ENCODE data around the gene CFAP45.

CFAP45 gene

DNA sequence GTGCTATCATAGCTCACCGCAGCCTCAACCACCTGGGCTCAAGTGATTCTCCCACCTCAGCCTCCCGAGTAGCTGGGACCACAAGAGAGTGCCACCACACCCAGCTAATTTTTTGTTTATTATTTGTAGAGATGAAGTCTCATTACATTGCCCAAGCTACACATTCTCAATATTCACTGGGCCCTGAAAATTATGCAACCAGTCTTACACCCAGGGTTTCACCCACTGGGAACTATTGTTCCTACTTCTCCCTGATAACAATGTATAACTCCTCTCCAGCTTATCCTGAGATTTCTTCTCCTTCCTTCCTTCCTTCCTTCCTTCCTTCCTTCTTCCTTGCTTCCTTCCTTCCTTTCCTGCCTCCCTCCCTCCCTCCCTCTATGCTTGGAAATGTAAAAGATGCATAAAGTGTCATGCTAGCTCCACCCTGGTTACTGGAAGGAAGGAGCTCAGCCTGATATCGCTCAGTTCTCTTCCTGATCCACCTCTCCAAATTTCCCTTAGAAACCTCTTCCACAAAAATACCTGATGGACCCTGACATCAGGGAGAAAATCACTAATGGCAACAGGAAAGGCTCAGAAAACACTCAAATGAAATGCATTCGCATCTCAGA lies 26.3 kb downstream of the CFAP45 start:
- DNase-seq = no peak

- no peak for DNase-seq
Measured at GRCh38 chr1:159872891-159873290, 27.1 kb downstream of the CFAP45 start.

DNA sequence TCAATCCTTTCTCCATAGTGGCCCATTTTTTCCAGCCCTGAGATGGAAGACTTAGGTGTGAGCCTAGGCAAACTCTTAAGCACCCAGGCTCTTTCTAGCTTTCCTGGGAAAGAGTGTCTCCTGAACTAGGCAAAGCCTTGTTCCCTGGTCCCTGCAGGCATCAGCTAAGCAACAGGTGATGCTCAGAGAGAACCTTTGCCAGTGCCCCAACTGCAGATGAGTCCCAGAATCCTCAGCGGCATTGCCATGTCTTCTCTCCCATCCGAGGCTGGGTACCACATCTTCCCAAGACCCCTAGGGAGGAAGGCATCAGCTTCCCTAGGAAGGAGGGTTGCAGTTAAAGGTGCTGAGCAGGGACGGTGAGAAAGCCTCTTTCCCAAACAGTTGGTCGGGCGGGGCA lies 29.3 kb downstream of the CFAP45 start:
- no peak for DNase-seq

DNA sequence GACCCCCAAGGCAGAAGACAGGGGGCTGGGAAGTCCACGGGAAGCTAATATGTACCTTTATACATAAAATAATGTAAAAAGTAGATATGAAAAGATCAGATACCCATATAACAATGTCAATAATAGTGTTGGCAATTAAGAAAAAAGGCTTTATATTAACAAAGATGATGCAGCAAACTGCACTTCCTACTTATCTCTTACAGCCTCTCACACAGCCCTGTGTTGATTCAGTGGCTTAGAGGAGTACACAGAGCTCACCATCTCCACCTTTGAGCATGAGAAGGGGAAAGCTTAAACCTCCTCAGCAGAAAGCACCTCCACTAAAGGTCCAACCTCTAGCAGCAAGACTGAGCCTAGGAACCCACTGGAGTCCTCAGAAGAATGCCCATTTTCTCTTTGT lies 30.4 kb downstream of the CFAP45 start:
- no peak for DNase-seq

DNA sequence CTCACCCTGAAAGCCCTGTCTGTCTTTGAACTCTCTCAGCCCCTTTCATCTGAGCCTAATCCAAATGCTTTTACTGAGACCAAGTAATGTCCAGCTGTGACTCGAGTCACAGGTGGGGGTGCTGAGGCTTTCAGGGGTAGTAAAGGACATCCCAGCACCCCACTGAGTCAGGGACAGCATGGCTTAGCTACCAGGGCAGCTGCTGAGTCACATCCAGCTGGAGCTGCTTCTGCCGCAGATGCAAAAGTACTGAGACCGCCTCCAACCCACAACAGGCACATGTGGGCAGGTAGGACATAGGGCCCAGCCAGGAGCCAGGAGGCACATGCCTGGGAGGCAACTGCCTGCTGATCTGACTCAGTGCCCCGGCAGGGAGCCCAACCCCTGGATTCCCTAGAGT lies 30.8 kb downstream of the CFAP45 start:
- DNase-seq = no peak

- DNase-seq = no peak
Measured at GRCh38 chr1:159868766-159869165, 31.2 kb downstream of the CFAP45 start.

GRCh38 chr1:159867664-159868026 lies 32.3 kb downstream of the CFAP45 start:
- peak; percentile 99 for DNase-seq

DNA sequence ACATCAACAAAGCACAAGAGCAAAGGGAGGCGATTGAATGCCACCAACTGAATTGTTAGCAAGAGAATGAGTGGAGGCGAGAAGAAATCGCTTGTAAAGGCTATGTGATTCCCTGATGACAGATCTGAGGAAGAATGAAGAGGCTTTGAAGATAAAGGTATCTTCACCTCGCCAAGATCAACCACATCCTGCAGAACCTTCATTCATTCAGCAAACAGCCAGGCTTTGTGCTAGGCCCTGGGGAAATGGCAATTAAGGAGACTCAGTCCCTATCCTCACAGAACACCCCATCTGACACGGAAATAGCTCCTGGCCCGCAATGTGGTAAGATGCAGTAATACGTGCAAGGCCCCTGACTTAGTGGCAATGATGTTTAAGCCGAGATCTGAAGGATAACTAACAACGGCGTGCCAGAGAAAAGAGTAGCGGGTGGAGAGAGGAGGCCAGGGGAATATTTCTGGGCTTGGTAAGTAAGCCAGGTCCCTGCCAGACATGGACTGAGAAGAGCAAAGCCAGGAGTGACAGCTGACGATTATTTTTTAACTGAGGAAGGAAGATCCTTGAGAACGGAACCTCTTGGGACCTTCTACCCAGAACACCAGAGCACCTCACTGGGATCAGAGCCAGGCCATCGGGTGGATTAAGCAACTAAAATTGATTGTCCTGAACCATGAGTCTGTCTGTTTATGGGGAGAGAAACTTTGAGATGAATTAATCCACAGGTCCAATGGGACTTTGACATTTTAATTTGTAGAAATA lies 32.9 kb downstream of the CFAP45 start:
- DNase-seq = no peak

DNA sequence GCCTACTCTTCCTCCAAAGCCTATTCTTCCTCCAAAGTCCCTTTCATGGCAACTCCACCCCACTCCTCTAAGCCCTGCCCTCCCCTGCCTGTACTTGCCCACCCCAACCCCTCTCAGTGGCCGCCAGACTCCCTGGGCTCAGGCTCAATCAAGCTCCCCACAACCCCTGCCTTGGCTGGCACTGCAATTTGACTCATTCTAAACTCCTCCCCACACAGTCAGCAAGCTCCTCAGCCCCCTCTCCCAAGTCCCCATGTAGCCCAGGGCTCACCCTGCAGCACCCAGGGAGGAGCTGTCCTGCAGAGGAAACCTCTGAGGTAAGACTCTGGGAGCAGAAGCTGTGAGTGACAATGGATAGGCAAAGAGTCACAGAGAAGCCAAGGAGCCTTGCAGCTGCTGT lies 33.9 kb downstream of the CFAP45 start:
- DNase-seq = no peak

DNA sequence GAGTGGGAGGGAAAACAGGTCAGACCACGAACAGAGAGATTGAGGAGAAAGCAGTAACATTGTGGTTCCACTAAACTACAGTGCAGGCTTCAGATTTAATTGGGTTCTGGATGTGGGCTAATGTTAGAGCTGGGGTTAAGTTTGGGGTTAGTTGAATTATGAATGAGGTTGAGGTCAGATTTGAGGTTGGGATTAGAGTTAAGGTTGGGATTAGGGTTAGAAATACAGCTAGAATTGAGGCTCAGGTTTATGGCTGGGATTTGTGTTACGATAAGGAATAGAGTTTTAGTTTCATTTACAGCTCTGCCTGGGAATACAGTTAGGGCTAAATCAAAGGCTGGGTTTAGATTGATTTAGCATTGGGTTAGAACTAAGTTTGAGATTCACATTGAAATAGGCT lies 35.7 kb downstream of the CFAP45 start:
- DNase-seq = no peak

- no peak for DNase-seq
Measured at GRCh38 chr1:159862557-159862956, 37.4 kb downstream of the CFAP45 start, which contains the start of gene VSIG8. VSIG8 (minus strand) TSS chr1:159862657; CDS start chr1:159862521, 136 bp downstream.

- no peak for DNase-seq
Measured at GRCh38 chr1:159862031-159862430, 37.9 kb downstream of the CFAP45 start.

DNA sequence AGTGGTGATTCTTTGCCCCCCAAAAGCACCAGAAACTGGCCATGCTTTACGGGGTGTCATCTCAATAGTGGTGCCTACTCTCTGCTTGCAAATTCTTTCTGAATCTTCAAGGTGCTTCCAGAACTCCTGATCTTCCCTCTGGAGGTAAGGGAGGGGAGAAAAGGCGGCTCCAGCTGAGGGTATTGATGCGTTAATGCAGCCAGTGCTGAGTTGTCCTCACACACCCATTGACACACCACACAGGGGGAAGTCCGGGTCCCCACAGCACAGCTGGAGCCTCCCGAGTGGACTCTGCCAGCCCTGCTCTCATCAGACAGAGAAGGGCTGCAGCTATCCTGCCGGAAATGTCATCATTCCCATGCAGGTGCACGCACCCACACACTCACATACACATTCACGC lies 38.7 kb downstream of the CFAP45 start:
- no peak for DNase-seq

GRCh38 chr1:159860456-159860855 lies 39.5 kb downstream of the CFAP45 start:
- DNase-seq = no peak

DNA sequence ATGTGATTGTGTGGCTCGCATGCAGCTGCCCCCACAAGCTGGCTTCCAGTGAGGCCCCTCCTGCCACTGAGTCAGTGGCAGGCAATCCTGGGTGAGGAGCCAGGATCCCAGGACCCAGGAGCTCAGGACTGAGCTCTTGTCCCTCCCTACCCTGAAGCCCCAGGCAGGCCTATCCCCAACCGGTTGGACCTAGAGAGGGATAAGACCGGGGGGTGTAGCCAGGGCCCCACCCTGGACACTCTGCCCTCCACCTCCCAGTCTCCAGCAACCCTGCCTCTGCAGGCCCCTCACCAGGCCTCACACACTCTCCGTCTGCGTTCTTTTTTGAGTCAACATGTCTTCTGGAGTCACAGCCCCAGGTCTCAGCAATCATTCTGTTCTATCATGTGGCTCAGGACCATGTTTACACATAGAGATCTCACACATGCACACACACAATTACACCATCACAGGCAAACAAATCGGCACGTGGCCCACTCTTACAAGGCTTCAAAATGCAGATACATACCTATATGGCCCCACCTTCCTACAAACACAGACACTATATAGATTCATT lies 40.1 kb downstream of the CFAP45 start:
- no peak for DNase-seq

DNA sequence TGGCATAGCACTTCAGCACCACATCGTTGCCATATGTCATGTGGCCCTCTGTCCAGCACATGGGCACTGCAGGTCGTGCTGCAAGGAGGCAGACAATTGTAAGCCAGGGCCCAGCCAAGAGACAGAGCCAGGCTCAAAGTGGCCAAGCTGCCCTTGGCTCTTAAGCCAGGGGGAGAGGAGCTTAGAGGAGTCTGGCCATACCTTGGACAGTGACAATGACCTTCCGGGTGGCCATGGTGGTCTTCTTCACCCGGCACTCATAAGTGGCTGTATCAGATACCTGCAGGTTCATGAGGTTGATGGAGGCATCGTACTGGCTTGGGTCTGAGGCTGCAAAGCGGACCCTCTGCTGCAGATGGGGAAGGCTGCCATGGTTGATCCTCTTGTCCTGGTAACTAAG lies 42.1 kb downstream of the CFAP45 start:
- DNase-seq = no peak

DNA sequence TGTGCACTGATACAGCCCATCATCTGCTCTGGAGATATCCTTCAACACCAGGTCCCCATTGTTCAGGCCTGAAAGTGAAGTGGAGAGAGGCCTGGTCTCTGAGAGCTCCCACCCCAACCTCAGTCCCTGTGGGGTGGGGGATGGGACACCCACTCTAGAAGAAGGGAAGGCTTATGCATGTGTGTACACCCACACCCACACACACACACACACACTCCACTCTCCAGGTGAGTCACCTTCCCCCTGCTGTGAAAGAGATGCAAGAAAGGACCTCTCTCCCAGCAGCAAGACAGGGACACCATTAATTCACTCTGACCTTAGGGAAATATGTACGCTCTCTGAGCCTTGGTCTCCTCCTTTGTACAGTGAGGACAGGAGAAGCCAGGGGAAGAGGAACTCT lies 43.4 kb downstream of the CFAP45 start:
- no peak for DNase-seq

GRCh38 chr1:159855709-159856108 lies 44.3 kb downstream of the CFAP45 start:
- DNase-seq = no peak

DNA sequence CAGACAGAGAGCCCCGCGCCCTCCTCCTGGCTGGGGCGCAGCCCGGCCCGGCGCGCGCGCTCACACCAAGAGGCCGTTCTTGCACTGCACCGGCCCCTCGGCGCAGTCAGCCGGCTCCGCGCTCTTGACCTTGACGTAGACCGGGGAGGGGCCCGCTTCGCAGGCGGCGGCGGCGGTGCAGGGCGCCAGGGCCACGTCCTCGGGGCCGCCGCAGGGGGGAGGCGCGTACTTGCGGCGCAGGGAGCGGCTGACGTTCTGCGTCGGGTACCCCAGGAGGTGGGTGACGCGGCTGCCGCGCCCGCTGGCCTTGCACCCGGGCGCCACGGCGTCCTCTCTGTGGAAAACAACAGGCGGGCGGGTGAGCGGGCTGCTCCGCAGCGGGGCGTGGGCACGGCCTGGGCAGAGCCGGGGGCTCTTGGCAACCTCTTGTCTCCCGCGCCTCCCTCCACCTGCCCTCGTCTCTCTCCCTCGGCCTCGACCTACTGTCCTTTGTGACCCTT lies 45.2 kb downstream of the CFAP45 start:
- peak; percentile 74 for DNase-seq

DNA sequence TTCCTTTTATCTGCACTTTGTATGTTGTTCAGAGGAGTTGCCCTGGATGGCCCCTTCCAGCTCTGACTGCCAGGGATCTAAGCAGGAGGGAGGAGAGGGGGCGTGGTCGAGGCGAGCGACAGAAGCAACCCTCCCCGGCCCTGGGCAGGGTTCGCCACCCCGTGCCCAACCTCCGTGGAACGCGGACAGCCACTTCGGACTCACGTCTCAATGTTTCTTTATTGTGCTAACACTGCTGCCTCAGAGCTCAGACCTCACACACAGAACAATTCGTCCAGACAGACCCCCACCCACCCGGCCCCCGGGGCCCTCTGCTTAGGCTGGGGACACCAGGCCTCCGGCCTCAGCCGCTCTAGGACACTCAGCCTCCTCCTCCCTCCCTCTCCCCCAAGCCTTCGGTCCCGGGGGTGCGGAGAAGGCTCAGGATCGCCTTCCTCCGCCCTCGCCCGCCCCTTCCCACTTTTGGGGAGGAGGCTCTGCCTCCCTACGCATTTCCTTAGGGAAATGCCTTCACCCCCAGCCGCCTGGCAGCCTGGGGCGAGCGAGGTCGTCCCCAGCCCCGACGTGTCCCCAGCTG lies 45.8 kb downstream of the CFAP45 start:
- DNase-seq = peak; percentile 55

DNA sequence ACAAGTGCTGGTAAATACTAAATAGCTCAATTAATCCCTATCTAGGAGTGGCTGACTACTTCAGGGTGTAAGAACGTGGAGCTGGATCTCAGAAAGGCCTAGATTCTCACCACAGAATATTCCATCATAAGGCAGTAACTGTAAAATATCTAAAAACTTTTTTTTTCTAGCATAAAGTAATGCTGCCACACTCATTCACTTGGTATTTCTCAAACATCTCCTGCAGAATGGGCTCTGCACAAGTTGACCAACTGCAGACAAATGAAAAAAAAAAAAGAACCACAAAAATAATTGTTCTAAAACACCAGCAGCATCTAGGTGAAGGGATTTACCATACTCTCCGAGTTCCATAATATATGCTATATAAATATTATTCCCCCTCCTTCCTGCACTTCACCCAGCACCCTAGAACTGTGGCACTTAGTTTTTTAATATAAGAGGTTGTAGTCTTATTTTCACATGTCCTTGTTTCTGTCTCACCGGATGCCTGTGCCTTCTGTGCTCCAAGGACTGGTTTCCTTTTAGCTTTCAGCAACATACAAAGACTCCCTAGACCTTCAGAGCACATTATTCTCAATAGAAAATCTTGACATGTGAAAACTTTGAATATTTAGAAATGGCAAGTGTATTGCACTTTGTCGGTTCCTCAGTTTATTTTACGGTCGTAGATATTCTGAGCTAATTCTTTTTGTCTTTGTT lies 46.4 kb downstream of the CFAP45 start:
- DNase-seq = no peak

DNA sequence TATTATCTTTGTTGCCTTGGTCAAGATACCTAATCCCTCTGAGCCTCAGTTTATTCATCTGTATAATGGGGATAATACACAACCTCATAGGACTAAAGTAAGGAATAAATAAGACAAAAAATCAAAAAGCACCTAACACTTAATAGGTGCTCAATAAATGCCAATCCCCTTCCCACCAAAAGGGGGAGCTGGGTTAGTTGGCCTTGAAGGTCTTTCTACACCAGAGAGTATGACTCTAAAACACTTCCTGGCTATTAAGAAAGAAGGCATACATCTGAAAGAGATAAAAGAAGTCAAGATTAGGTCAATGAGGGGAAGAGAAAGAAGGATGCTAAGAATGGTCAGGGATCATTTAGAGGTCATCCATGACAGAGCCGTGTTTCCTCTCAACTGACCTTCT lies 48.6 kb downstream of the CFAP45 start:
- no peak for DNase-seq

- no peak for DNase-seq
Measured at GRCh38 chr1:159849626-159850366, 50.2 kb downstream of the CFAP45 start.
